CD1c-positive myeloid dendritic cell (primary cell): Measurements from ENCODE around the gene NFASC.

Experiments
- DNase-seq: peaks from one replicate; pipeline ENCODE4 v3.0.0-alpha.2; 2016; ENCODE audit errors: extremely low spot score

Gene NFASC

GRCh38 chr1:204959836-204960235 is 89.2 kb downstream of the NFASC start:
- DNase-seq = no peak

- no peak for DNase-seq
Observed at GRCh38 chr1:204960306-204961125, 89.9 kb downstream of the NFASC start.

- DNase-seq = no peak
Observed at GRCh38 chr1:204961765-204962419, 91.2 kb downstream of the NFASC start.

GRCh38 chr1:204962742-204963632 is 92.3 kb downstream of the NFASC start:
- DNase-seq = no peak

GRCh38 chr1:204967451-204967850 is 96.8 kb downstream of the NFASC start:
- no peak for DNase-seq

GRCh38 chr1:204968135-204968534 is 97.5 kb downstream of the NFASC start:
- DNase-seq = no peak

GRCh38 chr1:204968951-204969350 is 98.3 kb downstream of the NFASC start:
- no peak for DNase-seq

GRCh38 chr1:204970937-204971336 is 100.3 kb downstream of the NFASC start:
- DNase-seq = peak; percentile 18

GRCh38 chr1:204971517-204972336 is 101.1 kb downstream of the NFASC start:
- peak; percentile 53 for DNase-seq

- peak; percentile 5 for DNase-seq
Observed at GRCh38 chr1:204972426-204972825, 101.8 kb downstream of the NFASC start.

- DNase-seq = no peak
Observed at GRCh38 chr1:204973449-204973848, 102.8 kb downstream of the NFASC start.

GRCh38 chr1:204974327-204974726 is 103.7 kb downstream of the NFASC start:
- DNase-seq = no peak

- no peak for DNase-seq
Observed at GRCh38 chr1:204975021-204975420, 104.4 kb downstream of the NFASC start.

- DNase-seq = peak; percentile 44
Observed at GRCh38 chr1:204975568-204976235, 105.0 kb downstream of the NFASC start.

- DNase-seq = no peak
Observed at GRCh38 chr1:204976646-204977045, 106.0 kb downstream of the NFASC start.

- DNase-seq = no peak
Observed at GRCh38 chr1:204977318-204977717, 106.7 kb downstream of the NFASC start.

- DNase-seq = no peak
Observed at GRCh38 chr1:204978782-204979181, 108.1 kb downstream of the NFASC start.

GRCh38 chr1:204979306-204979705 is 108.6 kb downstream of the NFASC start:
- no peak for DNase-seq

- no peak for DNase-seq
Observed at GRCh38 chr1:204979891-204980649, 109.4 kb downstream of the NFASC start.

- no peak for DNase-seq
Observed at GRCh38 chr1:204980840-204981405, 110.3 kb downstream of the NFASC start.
